ENCODE data around the gene FNDC8. TPM values are rescaled to one million over a fixed set of nuclear protein-coding genes. Genes with fewer than 3 reads are reported as not detected.
A peak's percentile ranks its signal among the peaks of the same experiment; 100 is the strongest.

FNDC8 gene
- total and polyA plus RNA-seq, 2 experiments from 2014 or later: not detected

DNA sequence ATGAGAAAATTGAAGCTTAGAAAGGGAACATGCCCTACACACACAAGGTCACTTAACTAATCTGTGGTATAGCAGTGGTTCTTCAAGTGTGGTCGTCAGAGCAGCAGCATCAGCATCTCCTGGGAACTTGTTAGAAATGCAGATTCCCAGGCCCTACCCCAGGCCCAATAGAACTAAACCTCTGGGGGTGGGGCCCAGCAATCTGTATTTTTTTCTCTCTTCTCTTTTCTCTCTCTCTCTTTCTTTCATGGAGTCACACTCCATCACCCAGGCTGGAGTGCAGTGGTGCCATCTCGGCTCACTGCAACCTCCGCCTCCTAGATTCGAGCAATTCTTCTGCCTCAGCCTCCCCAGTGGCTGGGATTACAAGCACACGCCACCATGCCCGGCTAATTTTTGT lies 16.8 kb downstream of the FNDC8 start:
- DNase-seq (ENCODE audit: low spot score): no peak
- no peak overlapping the region for H2AFZ ChIP-seq
- WGBS (ENCODE audit: low lambda C conversion rate, missing lambda C conversion rate): over 99% methylated on average over 6 of the region's 6 CpGs
- no peaks in the 10 kb centered on the region for H3K27me3 ChIP-seq
- H3K36me3 ChIP-seq (replicated peaks; ENCODE audit: insufficient read depth, low read depth): no peaks in the 10 kb centered on the region
- no peaks in the 10 kb centered on the region for H3K9me3 ChIP-seq (ENCODE audit: low read depth)
- TF ChIP-seq, protein P1, sequence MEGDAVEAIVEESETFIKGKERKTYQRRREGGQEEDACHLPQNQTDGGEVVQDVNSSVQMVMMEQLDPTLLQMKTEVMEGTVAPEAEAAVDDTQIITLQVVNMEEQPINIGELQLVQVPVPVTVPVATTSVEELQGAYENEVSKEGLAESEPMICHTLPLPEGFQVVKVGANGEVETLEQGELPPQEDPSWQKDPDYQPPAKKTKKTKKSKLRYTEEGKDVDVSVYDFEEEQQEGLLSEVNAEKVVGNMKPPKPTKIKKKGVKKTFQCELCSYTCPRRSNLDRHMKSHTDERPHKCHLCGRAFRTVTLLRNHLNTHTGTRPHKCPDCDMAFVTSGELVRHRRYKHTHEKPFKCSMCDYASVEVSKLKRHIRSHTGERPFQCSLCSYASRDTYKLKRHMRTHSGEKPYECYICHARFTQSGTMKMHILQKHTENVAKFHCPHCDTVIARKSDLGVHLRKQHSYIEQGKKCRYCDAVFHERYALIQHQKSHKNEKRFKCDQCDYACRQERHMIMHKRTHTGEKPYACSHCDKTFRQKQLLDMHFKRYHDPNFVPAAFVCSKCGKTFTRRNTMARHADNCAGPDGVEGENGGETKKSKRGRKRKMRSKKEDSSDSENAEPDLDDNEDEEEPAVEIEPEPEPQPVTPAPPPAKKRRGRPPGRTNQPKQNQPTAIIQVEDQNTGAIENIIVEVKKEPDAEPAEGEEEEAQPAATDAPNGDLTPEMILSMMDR (IDR thresholded peaks at IDR 0.05; ENCODE audit: poor library complexity): no peak
- TF ChIP-seq EZH2phosphoT487 (IDR thresholded peaks at IDR 0.05; ENCODE audit: low read depth, severe bottlenecking, unreplicated experiment) (no peak), EZH2 (IDR thresholded peaks at IDR 0.05; ENCODE audit: borderline replicate concordance) (no peak)
- H3K4me2 ChIP-seq: no peak overlapping the region
- no peaks in the 10 kb centered on the region for H3K9me2 ChIP-seq (replicated peaks; ENCODE audit: insufficient read depth)
- H3K27ac ChIP-seq: no peak overlapping the region
- H3K79me2 ChIP-seq: peaks cover 14% of the 10 kb centered on the region
- H4K20me1 ChIP-seq (ENCODE audit: insufficient read depth, poor library complexity, severe bottlenecking): no peaks in the 10 kb centered on the region
- peaks cover 4% of the 10 kb centered on the region for H3K4me1 ChIP-seq (ENCODE audit: insufficient read depth)
- no peak overlapping the region for H3K4me3 ChIP-seq

DNA sequence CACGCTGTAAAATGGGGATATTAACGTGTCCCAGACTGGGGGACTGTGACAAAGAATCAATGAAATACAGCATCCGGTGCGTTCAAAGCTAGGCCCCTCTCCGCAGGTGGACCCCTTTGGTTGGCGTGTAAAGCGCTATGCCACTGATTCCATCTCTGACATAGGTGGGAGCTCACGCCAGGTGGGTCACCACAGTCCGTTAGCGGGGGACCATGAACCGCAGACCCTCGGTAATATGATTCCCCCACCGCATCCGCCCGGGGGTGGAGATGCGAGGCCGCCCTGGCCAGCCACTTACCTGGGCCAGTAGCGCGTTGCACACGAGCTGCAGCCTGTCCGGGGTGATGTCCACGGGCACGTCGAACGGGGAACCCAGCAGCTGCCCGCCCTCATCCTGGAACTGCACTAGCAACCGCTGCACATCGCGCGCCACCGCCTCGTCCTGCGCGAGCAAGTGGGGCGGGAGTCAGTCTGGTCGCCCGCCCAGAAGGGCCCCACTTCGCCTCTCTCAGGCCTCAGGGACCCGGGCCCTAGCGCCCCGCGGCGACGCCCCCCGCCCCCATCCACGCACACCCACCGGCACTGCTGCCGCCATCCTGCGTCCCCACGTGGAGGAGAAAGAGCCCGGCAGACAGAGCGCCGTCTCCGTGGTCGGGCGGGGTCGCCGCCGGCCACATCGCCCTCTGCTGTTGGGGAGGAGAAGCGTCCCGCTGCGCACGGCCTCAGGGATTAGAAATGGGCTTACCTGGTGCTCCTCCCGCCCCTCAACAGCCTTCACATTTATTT lies 20.5 kb downstream of the FNDC8 start, which contains the start of gene NLE1:
TSS of gene NLE1 (minus strand) at position 623 of the 786 bp plus-strand sequence. CDS start at position 595, 28 bp downstream.
- H3K27ac ChIP-seq: no peak within 1 kb of the TSS
- no peaks in the 10 kb centered on the region for H3K9me3 ChIP-seq (ENCODE audit: low read depth)
- H4K20me1 ChIP-seq (ENCODE audit: insufficient read depth, poor library complexity, severe bottlenecking): no peaks in the 10 kb centered on the region

DNA sequence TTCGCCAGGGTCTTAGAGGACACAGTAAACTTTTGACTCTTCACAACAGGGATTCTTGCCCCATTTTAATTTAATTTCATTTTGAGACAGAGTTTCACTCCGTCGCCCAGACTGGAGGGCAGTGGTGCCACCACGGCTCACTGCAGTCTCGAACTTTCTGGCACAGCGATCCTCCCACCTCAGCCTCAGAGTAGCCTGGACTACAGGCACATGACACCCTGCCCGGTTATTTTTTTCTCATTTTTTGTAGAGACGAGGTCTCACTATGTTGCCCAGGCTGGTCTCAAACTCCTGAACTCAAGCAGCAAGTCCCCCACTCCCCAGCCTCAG lies 21.0 kb downstream of the FNDC8 start:
- peak overlapping the region; percentile 83 for H3K4me2 ChIP-seq

More for the DNA sequence above, 20.5 kb downstream of the FNDC8 start, which contains the start of gene NLE1:
- Histone ChIP-seq H3K4me3 (peak within 1 kb of the TSS; percentile 96), H3K27me3 (no peaks in the 10 kb centered on the region), H3K4me2 (peak within 1 kb of the TSS; percentile 83), H3K4me1 (ENCODE audit: insufficient read depth) (peaks cover 4% of the 10 kb centered on the region), H3K79me2 (peaks cover 14% of the 10 kb centered on the region), H2AFZ (peak within 1 kb of the TSS; percentile 81), H3K9me2 (replicated peaks; ENCODE audit: insufficient read depth) (no peaks in the 10 kb centered on the region), H3K36me3 (replicated peaks; ENCODE audit: insufficient read depth, low read depth) (no peaks in the 10 kb centered on the region)
- TF ChIP-seq, protein P1 (IDR thresholded peaks at IDR 0.05; ENCODE audit: poor library complexity): peak; percentile 95
- no peak for TF ChIP-seq EZH2phosphoT487 (IDR thresholded peaks at IDR 0.05; ENCODE audit: low read depth, severe bottlenecking, unreplicated experiment)
- DNase-seq (ENCODE audit: low spot score): peak; percentile 88
- under 1% methylated on average over 43 of the region's 65 CpGs for WGBS (ENCODE audit: low lambda C conversion rate, missing lambda C conversion rate)

More for the DNA sequence above, 21.0 kb downstream of the FNDC8 start:
- H3K36me3 ChIP-seq (replicated peaks; ENCODE audit: insufficient read depth, low read depth): no peaks in the 10 kb centered on the region
- WGBS (ENCODE audit: low lambda C conversion rate, missing lambda C conversion rate): 75% methylated on average over 8 of the region's 8 CpGs
- TF ChIP-seq EZH2phosphoT487 (IDR thresholded peaks at IDR 0.05; ENCODE audit: low read depth, severe bottlenecking, unreplicated experiment): no peak
- TF ChIP-seq EZH2 (IDR thresholded peaks at IDR 0.05; ENCODE audit: borderline replicate concordance): no peak
- TF ChIP-seq, protein P1 (IDR thresholded peaks at IDR 0.05; ENCODE audit: poor library complexity): no peak
- no peaks in the 10 kb centered on the region for H3K9me2 ChIP-seq (replicated peaks; ENCODE audit: insufficient read depth)
- H3K27me3 ChIP-seq: no peaks in the 10 kb centered on the region
- H3K79me2 ChIP-seq: peaks cover 14% of the 10 kb centered on the region
- H3K4me1 ChIP-seq (ENCODE audit: insufficient read depth): peaks cover 4% of the 10 kb centered on the region
- H2AFZ ChIP-seq: peak overlapping the region; percentile 61
- DNase-seq (ENCODE audit: low spot score): no peak
- no peaks in the 10 kb centered on the region for H4K20me1 ChIP-seq (ENCODE audit: insufficient read depth, poor library complexity, severe bottlenecking)
- no peak overlapping the region for H3K27ac ChIP-seq
- no peaks in the 10 kb centered on the region for H3K9me3 ChIP-seq (ENCODE audit: low read depth)
- H3K4me3 ChIP-seq: no peak overlapping the region

All from hepatocyte (in vitro differentiated cells).